ENCODE results near the gene WWC1.

Gene WWC1

GRCh38 chr5:168292786-168293696, 1.6 kb downstream of the WWC1 start:
- H3K27me3 Mint-ChIP-seq: peaks cover 10% of the 10 kb centered on the region
- no peak for ATAC-seq (ENCODE audit: low read depth)

GRCh38 chr5:168295574-168296201, 4.2 kb downstream of the WWC1 start:
- no peak for ATAC-seq (ENCODE audit: low read depth)
- Mint-ChIP-seq H3K9me3 (no peaks in the 10 kb centered on the region), H3K4me3 (no peak overlapping the region), H3K36me3 (no peaks in the 10 kb centered on the region), H3K4me1 (peaks cover 4% of the 10 kb centered on the region), H3K27ac (no peak overlapping the region), H3K27me3 (peaks cover 7% of the 10 kb centered on the region)
- DNase-seq (ENCODE audit: low spot score in 2 of 2): no peak

More at GRCh38 chr5:168292786-168293696, 1.6 kb downstream of the WWC1 start:
- Mint-ChIP-seq H3K36me3 (no peaks in the 10 kb centered on the region), H3K27ac (no peak overlapping the region), H3K4me1 (peaks cover 9% of the 10 kb centered on the region), H3K4me3 (peak overlapping the region; percentile 52), H3K9me3 (no peaks in the 10 kb centered on the region)
- no peak for DNase-seq (ENCODE audit: low spot score in 2 of 2)

- ATAC-seq (ENCODE audit: low read depth) (no peak), DNase-seq (ENCODE audit: low spot score in 2 of 2) (no peak)
- Mint-ChIP-seq H3K9me3 (no peaks in the 10 kb centered on the region), H3K36me3 (no peaks in the 10 kb centered on the region), H3K27ac (no peak overlapping the region), H3K4me3 (no peak overlapping the region), H3K27me3 (peaks cover 7% of the 10 kb centered on the region), H3K4me1 (peaks cover 4% of the 10 kb centered on the region)
Observed at GRCh38 chr5:168296682-168297081, 5.2 kb downstream of the WWC1 start.

- no peaks in the 10 kb centered on the region for H3K9me3 Mint-ChIP-seq
Observed at GRCh38 chr5:168298949-168299348, 7.5 kb downstream of the WWC1 start.

GRCh38 chr5:168299372-168299771, 7.9 kb downstream of the WWC1 start:
- Mint-ChIP-seq H3K27ac (no peak overlapping the region), H3K4me3 (no peak overlapping the region), H3K4me1 (no peaks in the 10 kb centered on the region), H3K36me3 (no peaks in the 10 kb centered on the region), H3K9me3 (no peaks in the 10 kb centered on the region), H3K27me3 (no peaks in the 10 kb centered on the region)
- ATAC-seq (ENCODE audit: low read depth): no peak
- DNase-seq (ENCODE audit: low spot score in 2 of 2): no peak

More at GRCh38 chr5:168298949-168299348, 7.5 kb downstream of the WWC1 start:
- H3K27me3 Mint-ChIP-seq: peaks cover 1% of the 10 kb centered on the region
- H3K4me1 Mint-ChIP-seq: no peaks in the 10 kb centered on the region
- no peak overlapping the region for H3K27ac Mint-ChIP-seq
- H3K36me3 Mint-ChIP-seq: no peaks in the 10 kb centered on the region
- no peak for DNase-seq (ENCODE audit: low spot score in 2 of 2)
- no peak overlapping the region for H3K4me3 Mint-ChIP-seq
- ATAC-seq (ENCODE audit: low read depth): no peak

- H3K4me3 Mint-ChIP-seq: no peak overlapping the region
- no peaks in the 10 kb centered on the region for H3K36me3 Mint-ChIP-seq
- ATAC-seq (ENCODE audit: low read depth) (no peak), DNase-seq (ENCODE audit: low spot score in 2 of 2) (no peak)
- no peak overlapping the region for H3K27ac Mint-ChIP-seq
- H3K27me3 Mint-ChIP-seq: no peaks in the 10 kb centered on the region
- H3K4me1 Mint-ChIP-seq: no peaks in the 10 kb centered on the region
- H3K9me3 Mint-ChIP-seq: no peaks in the 10 kb centered on the region
Observed at GRCh38 chr5:168300326-168301182, 9.1 kb downstream of the WWC1 start.

- DNase-seq (ENCODE audit: low spot score in 2 of 2) (no peak), ATAC-seq (ENCODE audit: low read depth) (no peak)
- H3K36me3 Mint-ChIP-seq: no peaks in the 10 kb centered on the region
- no peaks in the 10 kb centered on the region for H3K4me1 Mint-ChIP-seq
- no peak overlapping the region for H3K27ac Mint-ChIP-seq
- H3K4me3 Mint-ChIP-seq: no peak overlapping the region
- no peaks in the 10 kb centered on the region for H3K9me3 Mint-ChIP-seq
- H3K27me3 Mint-ChIP-seq: no peaks in the 10 kb centered on the region
Observed at GRCh38 chr5:168301593-168302390, 10.3 kb downstream of the WWC1 start.

- no peaks in the 10 kb centered on the region for H3K36me3 Mint-ChIP-seq
- ATAC-seq (ENCODE audit: low read depth) (no peak), DNase-seq (ENCODE audit: low spot score in 2 of 2) (no peak)
- H3K27me3 Mint-ChIP-seq: no peaks in the 10 kb centered on the region
- H3K4me1 Mint-ChIP-seq: no peaks in the 10 kb centered on the region
- H3K4me3 Mint-ChIP-seq: no peak overlapping the region
- H3K27ac Mint-ChIP-seq: no peak overlapping the region
- H3K9me3 Mint-ChIP-seq: no peaks in the 10 kb centered on the region
Observed at GRCh38 chr5:168302785-168303184, 11.3 kb downstream of the WWC1 start.

- DNase-seq (ENCODE audit: low spot score in 2 of 2): no peak
- no peak overlapping the region for H3K27ac Mint-ChIP-seq
- H3K9me3 Mint-ChIP-seq: no peaks in the 10 kb centered on the region
- no peaks in the 10 kb centered on the region for H3K27me3 Mint-ChIP-seq
- no peaks in the 10 kb centered on the region for H3K4me1 Mint-ChIP-seq
- no peaks in the 10 kb centered on the region for H3K36me3 Mint-ChIP-seq
- no peak for ATAC-seq (ENCODE audit: low read depth)
- H3K4me3 Mint-ChIP-seq: no peak overlapping the region
Observed at GRCh38 chr5:168303393-168304025, 12.1 kb downstream of the WWC1 start.

GRCh38 chr5:168304349-168304748, 12.9 kb downstream of the WWC1 start:
- Mint-ChIP-seq H3K36me3 (no peaks in the 10 kb centered on the region), H3K27ac (no peak overlapping the region), H3K27me3 (peaks cover 3% of the 10 kb centered on the region), H3K9me3 (no peaks in the 10 kb centered on the region), H3K4me1 (no peaks in the 10 kb centered on the region), H3K4me3 (no peak overlapping the region)
- DNase-seq (ENCODE audit: low spot score in 2 of 2): no peak
- no peak for ATAC-seq (ENCODE audit: low read depth)

- no peak overlapping the region for H3K27ac Mint-ChIP-seq
- H3K9me3 Mint-ChIP-seq: no peaks in the 10 kb centered on the region
- DNase-seq (ENCODE audit: low spot score in 2 of 2): no peak
- peaks cover 3% of the 10 kb centered on the region for H3K27me3 Mint-ChIP-seq
- no peaks in the 10 kb centered on the region for H3K4me1 Mint-ChIP-seq
- H3K4me3 Mint-ChIP-seq: no peak overlapping the region
- ATAC-seq (ENCODE audit: low read depth): no peak
- no peaks in the 10 kb centered on the region for H3K36me3 Mint-ChIP-seq
Observed at GRCh38 chr5:168305281-168305680, 13.8 kb downstream of the WWC1 start.

- H3K4me3 Mint-ChIP-seq: no peak overlapping the region
- DNase-seq (ENCODE audit: low spot score in 2 of 2) (no peak), ATAC-seq (ENCODE audit: low read depth) (no peak)
- no peaks in the 10 kb centered on the region for H3K4me1 Mint-ChIP-seq
- H3K27me3 Mint-ChIP-seq: peaks cover 3% of the 10 kb centered on the region
- H3K9me3 Mint-ChIP-seq: no peaks in the 10 kb centered on the region
- H3K36me3 Mint-ChIP-seq: no peaks in the 10 kb centered on the region
- no peak overlapping the region for H3K27ac Mint-ChIP-seq
Observed at GRCh38 chr5:168307022-168307421, 15.6 kb downstream of the WWC1 start.

- no peak overlapping the region for H3K27ac Mint-ChIP-seq
- H3K36me3 Mint-ChIP-seq: no peaks in the 10 kb centered on the region
- no peak for DNase-seq (ENCODE audit: low spot score in 2 of 2)
- H3K4me1 Mint-ChIP-seq: no peaks in the 10 kb centered on the region
- peaks cover 3% of the 10 kb centered on the region for H3K27me3 Mint-ChIP-seq
- ATAC-seq (ENCODE audit: low read depth): no peak
- H3K4me3 Mint-ChIP-seq: no peak overlapping the region
- no peaks in the 10 kb centered on the region for H3K9me3 Mint-ChIP-seq
Observed at GRCh38 chr5:168307925-168308584, 16.6 kb downstream of the WWC1 start.

Data from memory B cell (primary cell).